Uterus (tissue), 2 donors: ENCODE data around the gene PEAK1.

Experiments
- POLR2A ChIP-seq, 2 donors: fragments of 450-650 bp; IDR thresholded peaks; one replicate each; pipeline ENCODE4 v1.6.1; 2016; ENCODE audit warnings: antibody characterized with exemption in 2 of 2, mild to moderate bottlenecking in 1 of 2, moderate library complexity in 1 of 2
- TF ChIP-seq, protein P1 (sequence below), 4 experiments: fragments of 200-600 bp in 2 of 4; fragments of 450-650 bp in 2 of 4; sonication (generic) in 2 of 4; IDR thresholded peaks; one replicate each; pipeline ENCODE4 v1.5.1; 2016 to 2019; ENCODE audit warnings: antibody characterized with exemption in 4 of 4, mild to moderate bottlenecking in 2 of 4, moderate library complexity in 1 of 4

GRCh38 chr15:77138167-77138522 is 281.8 kb downstream of the PEAK1 start:
- TF ChIP-seq, protein P1, sequence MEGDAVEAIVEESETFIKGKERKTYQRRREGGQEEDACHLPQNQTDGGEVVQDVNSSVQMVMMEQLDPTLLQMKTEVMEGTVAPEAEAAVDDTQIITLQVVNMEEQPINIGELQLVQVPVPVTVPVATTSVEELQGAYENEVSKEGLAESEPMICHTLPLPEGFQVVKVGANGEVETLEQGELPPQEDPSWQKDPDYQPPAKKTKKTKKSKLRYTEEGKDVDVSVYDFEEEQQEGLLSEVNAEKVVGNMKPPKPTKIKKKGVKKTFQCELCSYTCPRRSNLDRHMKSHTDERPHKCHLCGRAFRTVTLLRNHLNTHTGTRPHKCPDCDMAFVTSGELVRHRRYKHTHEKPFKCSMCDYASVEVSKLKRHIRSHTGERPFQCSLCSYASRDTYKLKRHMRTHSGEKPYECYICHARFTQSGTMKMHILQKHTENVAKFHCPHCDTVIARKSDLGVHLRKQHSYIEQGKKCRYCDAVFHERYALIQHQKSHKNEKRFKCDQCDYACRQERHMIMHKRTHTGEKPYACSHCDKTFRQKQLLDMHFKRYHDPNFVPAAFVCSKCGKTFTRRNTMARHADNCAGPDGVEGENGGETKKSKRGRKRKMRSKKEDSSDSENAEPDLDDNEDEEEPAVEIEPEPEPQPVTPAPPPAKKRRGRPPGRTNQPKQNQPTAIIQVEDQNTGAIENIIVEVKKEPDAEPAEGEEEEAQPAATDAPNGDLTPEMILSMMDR (IDR thresholded peaks at IDR 0.05), result no peak
- TF ChIP-seq POLR2A (IDR thresholded peaks at IDR 0.05), result no peak
